C4-2B (cell line): ENCODE measurements around the gene DPP7.

Source experiments
- H3K27ac ChIP-seq: fragments of 450-650 bp; 2 replicates; pipeline ENCODE4 v1.5.1; 2017
- ZFX ChIP-seq: fragments of 450-650 bp; IDR thresholded peaks from 2 replicates; pipeline ENCODE4 v1.6.1; 2017
- TF ChIP-seq, protein P1 (sequence below): fragments of 450-650 bp; conservative IDR thresholded peaks from 2 replicates; pipeline ENCODE4 v1.5.1; 2017; ENCODE audit warnings: mild to moderate bottlenecking

Gene DPP7

DNA sequence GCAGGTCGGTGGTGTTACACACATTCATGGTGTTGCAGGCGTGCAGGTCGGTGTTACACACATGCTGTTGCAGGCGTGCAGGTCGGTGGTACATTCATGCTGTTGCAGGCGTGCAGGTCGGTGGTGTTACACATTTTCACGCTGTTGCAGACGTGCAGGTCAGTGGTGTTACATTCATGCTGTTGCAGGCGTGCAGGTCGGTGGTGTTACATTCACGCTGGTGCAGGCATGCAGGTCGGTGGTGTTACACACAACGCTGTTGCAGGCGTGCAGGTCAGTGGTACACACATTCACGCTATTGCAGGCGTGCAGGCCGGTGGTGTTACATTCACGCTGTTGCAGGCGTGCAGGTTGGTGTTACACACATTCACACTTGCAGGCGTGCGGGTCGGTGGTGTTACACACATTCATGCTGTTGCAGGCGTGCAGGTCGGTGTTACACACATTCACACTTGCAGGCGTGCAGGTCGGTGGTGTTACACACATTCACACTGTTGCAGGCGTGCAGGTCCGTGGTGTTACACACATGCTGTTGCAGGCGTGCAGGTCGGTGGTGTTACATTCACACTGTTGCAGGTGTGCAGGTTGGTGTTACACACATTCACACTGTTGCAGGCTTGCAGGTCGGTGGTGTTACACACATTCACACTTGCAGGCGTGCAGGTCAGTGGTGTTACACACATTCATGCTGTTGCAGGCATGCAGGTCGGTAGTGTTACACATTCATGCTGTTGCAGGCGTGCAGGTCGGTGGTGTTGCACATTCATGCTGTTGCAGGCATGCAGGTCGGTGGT is 11.1 kb downstream of the DPP7 start:
- TF ChIP-seq ZFX = no peak
- TF ChIP-seq, protein P1, sequence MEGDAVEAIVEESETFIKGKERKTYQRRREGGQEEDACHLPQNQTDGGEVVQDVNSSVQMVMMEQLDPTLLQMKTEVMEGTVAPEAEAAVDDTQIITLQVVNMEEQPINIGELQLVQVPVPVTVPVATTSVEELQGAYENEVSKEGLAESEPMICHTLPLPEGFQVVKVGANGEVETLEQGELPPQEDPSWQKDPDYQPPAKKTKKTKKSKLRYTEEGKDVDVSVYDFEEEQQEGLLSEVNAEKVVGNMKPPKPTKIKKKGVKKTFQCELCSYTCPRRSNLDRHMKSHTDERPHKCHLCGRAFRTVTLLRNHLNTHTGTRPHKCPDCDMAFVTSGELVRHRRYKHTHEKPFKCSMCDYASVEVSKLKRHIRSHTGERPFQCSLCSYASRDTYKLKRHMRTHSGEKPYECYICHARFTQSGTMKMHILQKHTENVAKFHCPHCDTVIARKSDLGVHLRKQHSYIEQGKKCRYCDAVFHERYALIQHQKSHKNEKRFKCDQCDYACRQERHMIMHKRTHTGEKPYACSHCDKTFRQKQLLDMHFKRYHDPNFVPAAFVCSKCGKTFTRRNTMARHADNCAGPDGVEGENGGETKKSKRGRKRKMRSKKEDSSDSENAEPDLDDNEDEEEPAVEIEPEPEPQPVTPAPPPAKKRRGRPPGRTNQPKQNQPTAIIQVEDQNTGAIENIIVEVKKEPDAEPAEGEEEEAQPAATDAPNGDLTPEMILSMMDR = no peak
- no peak overlapping the region for H3K27ac ChIP-seq

DNA sequence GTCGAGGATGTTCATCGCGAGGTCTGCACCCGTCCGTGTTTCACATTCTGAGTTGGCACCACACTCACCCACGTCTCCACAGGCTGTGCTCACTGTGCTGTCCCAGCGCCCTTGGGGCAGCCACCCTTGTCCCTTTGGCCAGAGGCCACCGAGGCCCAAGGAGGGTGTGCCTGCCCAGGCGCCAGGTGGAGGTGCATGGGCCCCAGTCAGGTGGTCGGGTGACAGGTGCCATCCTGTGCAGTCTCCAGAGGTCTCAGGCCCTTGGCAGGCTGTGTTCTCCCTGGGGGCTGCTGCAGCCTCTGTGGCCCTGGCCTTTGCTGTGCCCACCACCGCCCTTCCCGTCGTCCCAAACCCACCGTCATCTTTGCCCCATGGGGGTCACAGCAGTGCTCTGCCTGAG is 15.3 kb downstream of the DPP7 start:
- H3K27ac ChIP-seq = no peak overlapping the region
- TF ChIP-seq, protein P1 = no peak
- no peak for TF ChIP-seq ZFX

DNA sequence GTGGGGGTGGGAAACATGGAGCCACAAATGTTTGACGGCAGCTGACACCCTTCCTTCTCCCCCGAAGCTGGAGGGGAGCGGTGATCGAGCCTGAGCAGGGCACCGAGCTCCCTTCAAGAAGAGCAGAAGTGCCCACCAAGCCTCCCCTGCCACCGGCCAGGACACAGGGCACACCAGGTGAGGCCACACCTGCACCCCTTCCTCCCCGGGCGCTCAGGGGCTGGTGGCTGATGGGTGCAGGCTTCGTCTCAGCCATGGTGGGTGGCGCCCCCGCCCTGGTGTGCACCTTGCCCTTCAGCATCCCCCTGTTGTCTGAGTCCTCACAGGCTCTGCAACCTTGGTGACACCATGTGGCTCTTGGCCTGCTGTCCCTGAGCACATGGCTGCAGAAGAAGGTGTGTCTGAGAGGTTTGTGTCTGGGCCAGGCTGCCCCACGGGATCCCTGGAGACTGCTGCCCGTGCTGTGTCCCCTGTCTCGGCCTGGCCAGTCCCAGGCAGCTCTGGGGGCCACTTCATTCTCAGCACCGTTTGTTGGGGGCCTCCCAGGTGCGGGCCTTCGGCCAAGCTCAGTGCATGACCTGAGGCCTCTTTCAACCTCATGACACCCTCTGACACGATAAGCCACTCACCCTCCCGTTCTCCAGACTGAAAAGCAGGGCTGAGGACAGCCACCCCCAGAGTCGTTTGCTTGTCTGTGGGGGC is 16.6 kb downstream of the DPP7 start:
- H3K27ac ChIP-seq = no peak overlapping the region
- no peak for TF ChIP-seq ZFX
- TF ChIP-seq, protein P1 = no peak

DNA sequence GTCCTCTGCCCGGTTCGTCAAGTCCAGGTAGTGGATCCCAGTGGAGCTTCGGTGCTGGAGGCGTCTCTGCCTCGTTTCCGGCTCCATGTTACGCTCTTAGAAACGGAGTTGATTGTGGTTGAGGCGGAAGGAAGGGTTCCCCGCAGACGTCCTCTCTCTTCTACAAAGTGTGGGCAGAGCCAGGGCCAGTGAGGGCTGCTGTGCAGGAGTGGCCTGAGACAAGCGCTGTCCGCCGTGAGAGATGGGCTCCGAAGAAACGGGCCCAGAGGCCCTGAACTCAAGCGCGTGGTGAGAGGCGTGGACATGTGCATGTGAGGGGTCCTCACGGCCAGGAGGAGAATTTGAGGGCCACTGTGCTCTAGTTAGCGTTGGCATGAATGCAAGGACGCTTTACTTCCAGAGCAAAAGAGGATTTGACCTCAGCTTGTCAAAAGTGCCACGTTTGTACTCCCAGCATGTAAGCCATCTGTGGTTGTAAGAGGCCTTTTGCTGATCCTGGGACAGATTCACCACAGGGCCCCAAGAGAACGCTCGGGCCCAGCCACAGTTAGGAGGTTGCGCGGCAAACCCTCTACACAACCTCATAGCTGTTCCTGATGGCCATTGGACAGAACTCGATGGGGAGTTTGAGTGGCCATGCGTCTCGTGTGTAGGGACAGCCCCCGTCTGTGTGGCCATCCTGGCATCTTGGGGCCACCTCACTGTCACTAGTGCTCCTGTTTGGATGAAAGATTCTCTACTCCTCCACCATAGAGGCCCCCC is 17.6 kb downstream of the DPP7 start:
- no peak overlapping the region for H3K27ac ChIP-seq
- TF ChIP-seq, protein P1 = no peak
- TF ChIP-seq ZFX = no peak

DNA sequence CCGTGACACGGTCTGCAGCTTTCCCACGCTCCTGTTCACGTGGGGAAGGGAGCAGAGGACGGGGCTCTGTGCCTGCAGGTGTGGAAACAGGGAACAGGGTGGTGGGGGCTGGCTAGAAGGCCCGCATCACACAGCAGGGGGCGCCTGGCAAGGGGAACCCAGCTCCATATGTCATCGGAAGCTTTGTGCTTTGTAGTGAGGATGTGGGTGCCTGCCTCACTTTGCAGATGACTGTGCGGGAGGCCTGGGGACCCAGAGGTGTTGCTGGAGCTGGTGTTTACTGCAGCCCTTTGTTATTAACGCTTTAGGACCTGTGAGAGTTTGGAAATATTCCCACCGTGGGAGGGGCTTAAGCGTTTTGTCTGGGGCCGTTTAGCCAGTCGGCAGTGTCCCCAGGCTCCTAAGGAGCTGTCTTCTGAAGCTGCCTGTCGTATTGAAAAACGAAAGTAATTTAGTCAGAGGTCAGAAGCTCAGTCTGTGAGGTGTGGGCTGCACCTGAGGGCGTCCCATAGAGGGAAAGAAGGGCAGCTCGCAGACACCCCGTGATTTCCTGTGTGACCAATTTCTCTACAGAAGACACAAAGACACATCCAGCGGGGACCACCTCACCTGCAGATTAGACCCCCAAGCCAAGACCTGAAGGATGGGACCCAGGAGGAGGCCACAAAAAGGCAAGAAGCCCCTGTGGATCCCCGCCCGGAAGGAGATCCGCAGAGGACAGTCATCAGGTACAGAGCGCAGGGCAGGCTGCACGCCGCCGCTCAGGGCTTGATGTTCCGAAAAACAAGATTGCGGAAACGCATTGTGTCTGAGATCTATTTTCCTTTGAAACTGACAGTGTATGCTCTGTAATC is 18.6 kb downstream of the DPP7 start:
- no peak overlapping the region for H3K27ac ChIP-seq
- no peak for TF ChIP-seq ZFX
- TF ChIP-seq, protein P1 = no peak

DNA sequence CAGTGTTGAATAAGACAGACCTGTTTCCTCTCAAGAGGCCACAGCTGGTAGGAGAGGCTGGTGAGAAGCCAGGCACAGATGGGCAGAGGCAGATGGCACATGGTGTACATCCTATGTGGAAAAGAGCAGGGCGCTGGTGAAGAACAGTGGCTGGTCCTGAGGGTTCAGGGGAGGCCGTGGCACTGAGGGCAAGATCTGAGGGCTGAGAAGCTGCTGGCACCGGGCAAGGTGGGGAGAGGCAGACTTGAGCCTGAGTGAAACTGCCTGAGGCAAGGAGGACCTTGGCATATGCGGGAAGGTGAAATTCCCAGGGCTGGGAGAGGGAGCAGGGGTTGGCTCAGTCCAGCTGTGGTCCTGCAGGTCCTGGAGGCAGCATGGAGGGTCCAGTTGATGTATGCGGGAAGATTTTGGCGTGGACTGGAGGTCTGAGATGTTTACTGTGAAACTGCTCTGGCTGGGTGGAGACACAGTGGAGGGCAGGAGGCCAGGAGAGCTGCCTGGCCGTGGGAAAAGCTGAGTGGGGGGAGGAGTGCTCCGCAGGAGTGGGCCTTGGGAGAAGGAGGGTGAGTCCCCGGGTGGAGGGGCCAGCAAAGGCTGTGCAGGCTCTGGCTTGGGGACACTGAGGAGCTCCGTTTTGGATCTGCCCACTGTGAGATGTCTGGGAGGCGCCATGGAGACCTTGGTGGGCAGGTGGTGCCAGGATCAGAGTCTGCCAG is 25.1 kb downstream of the DPP7 start:
- H3K27ac ChIP-seq = peak overlapping the region; percentile 3; the same call in 1 of the 2 replicates
- no peak for TF ChIP-seq ZFX
- TF ChIP-seq, protein P1 = no peak
